Memory B cell (primary cell): ENCODE results near the gene GALNT16.

ENCODE experiments used
- ATAC-seq: fragments of 150-1000 bp; cut with Tn5 transposase; 2 replicates; pipeline ENCODE4 v1.10.0; 2021; ENCODE audit warnings: low read depth, mild to moderate bottlenecking, moderate library complexity
- DNase-seq, 2 donors: peaks; one replicate each; pipeline ENCODE4 v3.0.0; 2022; ENCODE audit warnings: low spot score in 2 of 2
- H3K27ac Mint-ChIP-seq: one replicate; pipeline ENCODE4 v1.8.0; 2022; ENCODE audit warnings: mild to moderate bottlenecking, moderate library complexity, mixed read lengths
- H3K27me3 Mint-ChIP-seq: one replicate; pipeline ENCODE4 v1.8.0; 2022; ENCODE audit warnings: mixed read lengths
- H3K36me3 Mint-ChIP-seq: one replicate; pipeline ENCODE4 v1.8.0; 2022; ENCODE audit warnings: mild to moderate bottlenecking, mixed read lengths
- H3K4me1 Mint-ChIP-seq: one replicate; pipeline ENCODE4 v1.8.0; 2022; ENCODE audit warnings: mixed read lengths
- H3K4me3 Mint-ChIP-seq: one replicate; pipeline ENCODE4 v1.8.0; 2022; ENCODE audit warnings: mild to moderate bottlenecking, moderate library complexity, mixed read lengths
- H3K9me3 Mint-ChIP-seq: one replicate; pipeline ENCODE4 v1.8.0; 2022; ENCODE audit warnings: mixed read lengths

GALNT16 gene

GRCh38 chr14:69404883-69405282 lies 144.9 kb downstream of the GALNT16 start:
- Mint-ChIP-seq H3K27me3 (no peaks in the 10 kb centered on the region), H3K27ac (no peak overlapping the region), H3K4me3 (no peak overlapping the region), H3K4me1 (peaks cover 15% of the 10 kb centered on the region), H3K36me3 (peaks cover 15% of the 10 kb centered on the region), H3K9me3 (no peaks in the 10 kb centered on the region)
- DNase-seq: no peak
- peak; percentile 39 for ATAC-seq

DNA sequence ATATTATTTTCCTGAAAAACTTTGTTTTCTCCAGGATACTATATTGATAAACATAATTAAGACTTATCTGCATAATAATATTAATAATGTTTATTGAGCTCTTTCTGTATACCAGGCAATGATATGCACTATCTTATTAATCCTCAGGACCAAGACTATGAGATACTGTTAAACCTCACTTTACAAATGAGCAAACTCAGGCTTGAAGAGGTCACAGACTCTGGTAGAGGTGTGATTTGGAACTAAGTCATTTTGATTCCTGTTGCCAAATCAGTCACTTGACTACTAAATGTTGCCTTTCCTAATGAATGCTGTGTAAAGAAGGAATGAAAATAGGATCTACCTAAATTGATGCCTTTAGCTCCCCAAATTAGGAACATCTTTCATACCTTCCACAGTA lies 145.8 kb downstream of the GALNT16 start:
- Mint-ChIP-seq H3K27me3 (no peaks in the 10 kb centered on the region), H3K4me1 (peaks cover 10% of the 10 kb centered on the region)

More for the DNA sequence above, 145.8 kb downstream of the GALNT16 start:
- Mint-ChIP-seq H3K4me3 (no peak overlapping the region), H3K36me3 (peaks cover 10% of the 10 kb centered on the region), H3K27ac (no peak overlapping the region), H3K9me3 (no peaks in the 10 kb centered on the region)
- DNase-seq (no peak), ATAC-seq (no peak)
